ENCODE data around the gene TMEM125.

- TF ChIP-seq, protein P1, sequence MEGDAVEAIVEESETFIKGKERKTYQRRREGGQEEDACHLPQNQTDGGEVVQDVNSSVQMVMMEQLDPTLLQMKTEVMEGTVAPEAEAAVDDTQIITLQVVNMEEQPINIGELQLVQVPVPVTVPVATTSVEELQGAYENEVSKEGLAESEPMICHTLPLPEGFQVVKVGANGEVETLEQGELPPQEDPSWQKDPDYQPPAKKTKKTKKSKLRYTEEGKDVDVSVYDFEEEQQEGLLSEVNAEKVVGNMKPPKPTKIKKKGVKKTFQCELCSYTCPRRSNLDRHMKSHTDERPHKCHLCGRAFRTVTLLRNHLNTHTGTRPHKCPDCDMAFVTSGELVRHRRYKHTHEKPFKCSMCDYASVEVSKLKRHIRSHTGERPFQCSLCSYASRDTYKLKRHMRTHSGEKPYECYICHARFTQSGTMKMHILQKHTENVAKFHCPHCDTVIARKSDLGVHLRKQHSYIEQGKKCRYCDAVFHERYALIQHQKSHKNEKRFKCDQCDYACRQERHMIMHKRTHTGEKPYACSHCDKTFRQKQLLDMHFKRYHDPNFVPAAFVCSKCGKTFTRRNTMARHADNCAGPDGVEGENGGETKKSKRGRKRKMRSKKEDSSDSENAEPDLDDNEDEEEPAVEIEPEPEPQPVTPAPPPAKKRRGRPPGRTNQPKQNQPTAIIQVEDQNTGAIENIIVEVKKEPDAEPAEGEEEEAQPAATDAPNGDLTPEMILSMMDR (IDR thresholded peaks at IDR 0.05), result no peak
- no peak for TF ChIP-seq POLR2A (IDR thresholded peaks at IDR 0.05)
Measured at GRCh38 chr1:43312663-43313515, 43.1 kb downstream of the TMEM125 start.

Data from tibial nerve (tissue), 3 donors.